ENCODE results near the gene RBM17. TPM values are rescaled to one million over a fixed set of nuclear protein-coding genes. Genes with fewer than 3 reads are reported as not detected.

Gene RBM17
- total RNA-seq, 1 experiment from 2014 or later, result 160 TPM

GRCh38 chr10:6158276-6158675, 69.4 kb downstream of the RBM17 start (continued):
- TF ChIP-seq AR (CRISPR knock-in tag; IDR thresholded peaks at IDR 0.05), result no peak
- no peak for TF ChIP-seq ZNF121 (CRISPR knock-in tag; IDR thresholded peaks at IDR 0.05)
- no peak for TF ChIP-seq TCF7 (CRISPR knock-in tag; IDR thresholded peaks at IDR 0.05; ENCODE audit: low read depth)
- TF ChIP-seq, protein P1, sequence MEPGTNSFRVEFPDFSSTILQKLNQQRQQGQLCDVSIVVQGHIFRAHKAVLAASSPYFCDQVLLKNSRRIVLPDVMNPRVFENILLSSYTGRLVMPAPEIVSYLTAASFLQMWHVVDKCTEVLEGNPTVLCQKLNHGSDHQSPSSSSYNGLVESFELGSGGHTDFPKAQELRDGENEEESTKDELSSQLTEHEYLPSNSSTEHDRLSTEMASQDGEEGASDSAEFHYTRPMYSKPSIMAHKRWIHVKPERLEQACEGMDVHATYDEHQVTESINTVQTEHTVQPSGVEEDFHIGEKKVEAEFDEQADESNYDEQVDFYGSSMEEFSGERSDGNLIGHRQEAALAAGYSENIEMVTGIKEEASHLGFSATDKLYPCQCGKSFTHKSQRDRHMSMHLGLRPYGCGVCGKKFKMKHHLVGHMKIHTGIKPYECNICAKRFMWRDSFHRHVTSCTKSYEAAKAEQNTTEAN (CRISPR knock-in tag; IDR thresholded peaks at IDR 0.05), result no peak
- TF ChIP-seq USF1 (CRISPR knock-in tag; IDR thresholded peaks at IDR 0.05), result no peak
- TF ChIP-seq TEAD1 (CRISPR knock-in tag; IDR thresholded peaks at IDR 0.05), result no peak
- no peak for TF ChIP-seq NR3C1 (CRISPR knock-in tag; conservative IDR thresholded peaks at IDR 0.05; ENCODE audit: low read depth)

- DNase-seq (ENCODE audit: low spot score), result no peak
- peaks cover 3% of the 10 kb centered on the region; the same call in 1 of the 2 replicates for H3K36me3 Mint-ChIP-seq
- no peaks in the 10 kb centered on the region for H3K9me3 Mint-ChIP-seq
- TF ChIP-seq NFE2L1 (CRISPR knock-in tag; IDR thresholded peaks at IDR 0.05), result no peak
- no peak for TF ChIP-seq RELA (CRISPR knock-in tag; IDR thresholded peaks at IDR 0.05; ENCODE audit: borderline replicate concordance)
- TF ChIP-seq ZNF671 (CRISPR knock-in tag; IDR thresholded peaks at IDR 0.05), result no peak
- TF ChIP-seq, protein P2, sequence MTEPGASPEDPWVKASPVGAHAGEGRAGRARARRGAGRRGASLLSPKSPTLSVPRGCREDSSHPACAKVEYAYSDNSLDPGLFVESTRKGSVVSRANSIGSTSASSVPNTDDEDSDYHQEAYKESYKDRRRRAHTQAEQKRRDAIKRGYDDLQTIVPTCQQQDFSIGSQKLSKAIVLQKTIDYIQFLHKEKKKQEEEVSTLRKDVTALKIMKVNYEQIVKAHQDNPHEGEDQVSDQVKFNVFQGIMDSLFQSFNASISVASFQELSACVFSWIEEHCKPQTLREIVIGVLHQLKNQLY (CRISPR knock-in tag; IDR thresholded peaks at IDR 0.05), result no peak
- no peak for TF ChIP-seq GTF2I (CRISPR knock-in tag; conservative IDR thresholded peaks at IDR 0.05)
- TF ChIP-seq, protein P3, sequence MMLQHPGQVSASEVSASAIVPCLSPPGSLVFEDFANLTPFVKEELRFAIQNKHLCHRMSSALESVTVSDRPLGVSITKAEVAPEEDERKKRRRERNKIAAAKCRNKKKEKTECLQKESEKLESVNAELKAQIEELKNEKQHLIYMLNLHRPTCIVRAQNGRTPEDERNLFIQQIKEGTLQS (CRISPR knock-in tag; conservative IDR thresholded peaks at IDR 0.05), result no peak
- TF ChIP-seq ZNF232 (CRISPR knock-in tag; IDR thresholded peaks at IDR 0.05), result no peak
- TF ChIP-seq ZNF121 (CRISPR knock-in tag; IDR thresholded peaks at IDR 0.05), result no peak
- TF ChIP-seq, protein P4, sequence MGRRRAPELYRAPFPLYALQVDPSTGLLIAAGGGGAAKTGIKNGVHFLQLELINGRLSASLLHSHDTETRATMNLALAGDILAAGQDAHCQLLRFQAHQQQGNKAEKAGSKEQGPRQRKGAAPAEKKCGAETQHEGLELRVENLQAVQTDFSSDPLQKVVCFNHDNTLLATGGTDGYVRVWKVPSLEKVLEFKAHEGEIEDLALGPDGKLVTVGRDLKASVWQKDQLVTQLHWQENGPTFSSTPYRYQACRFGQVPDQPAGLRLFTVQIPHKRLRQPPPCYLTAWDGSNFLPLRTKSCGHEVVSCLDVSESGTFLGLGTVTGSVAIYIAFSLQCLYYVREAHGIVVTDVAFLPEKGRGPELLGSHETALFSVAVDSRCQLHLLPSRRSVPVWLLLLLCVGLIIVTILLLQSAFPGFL (CRISPR knock-in tag; IDR thresholded peaks at IDR 0.05; ENCODE audit: borderline replicate concordance), result no peak
- no peak overlapping the region for H3K27ac Mint-ChIP-seq
- H3K4me1 Mint-ChIP-seq, result peaks cover 20% of the 10 kb centered on the region
- ChIA-PET CTCF (interaction anchor here (0.7 to 2.3 kb wide), 3 partner anchors 9 to 240 kb away, joined by 3 to 13 read pairs (median 4); no protein-coding TSS in a partner anchor), POLR2A (interaction anchor here (1.0 kb wide), 1 partner anchor 18 kb away, joined by 3 read pairs; no protein-coding TSS in a partner anchor)
- no peak overlapping the region for H3K4me3 Mint-ChIP-seq
- ATAC-seq, result no peak
- peaks cover 6% of the 10 kb centered on the region for H3K27me3 Mint-ChIP-seq (ENCODE audit: low read depth)
Measured at GRCh38 chr10:6161921-6162320, 73.1 kb downstream of the RBM17 start.
